B cell (primary cell): ENCODE measurements around the gene BSG. TPM values are rescaled to one million over a fixed set of nuclear protein-coding genes. Genes with fewer than 3 reads are reported as not detected.

Experiments
- ATAC-seq: fragments of 200-7000 bp; cut with Tn5 transposase; one replicate; pipeline ENCODE4 v1.10.0; 2021; ENCODE audit warnings: low read depth, mild to moderate bottlenecking, moderate number of reproducible peaks, moderate library complexity
- CTCF ChIA-PET: fragments of 350-600 bp; sonication (Branson Sonifier 250); formaldehyde crosslinking; loops from one replicate; lab custom pipeline; 2021; ENCODE audit warnings: antibody characterized with exemption, inconsistent platforms; lab: Charles Lee
- POLR2A ChIA-PET: fragments of 350-600 bp; sonication (Branson Sonifier 250); formaldehyde crosslinking; loops from one replicate; lab custom pipeline; 2021; ENCODE audit warnings: antibody characterized with exemption; lab: Charles Lee
- DNase-seq: peaks from one replicate; pipeline ENCODE4 v3.0.0; 2013
- H2AFZ ChIP-seq: 2 replicates; pipeline ENCODE4 v1.6.1; 2012; ENCODE audit warnings: mild to moderate bottlenecking, low read depth, low read length; ENCODE audit not compliant: insufficient read depth, poor library complexity, severe bottlenecking
- H3K27ac ChIP-seq, 2 donors: 1 replicate in 1 of 2; 2 replicates in 1 of 2; pipeline ENCODE4 v1.5.1; 2012 to 2013; ENCODE audit warnings: low read length in 2 of 2, mild to moderate bottlenecking in 2 of 2, moderate library complexity in 1 of 2
- H3K27me3 ChIP-seq, 4 experiments: fragments of 200-600 bp in 1 of 4; sonication (generic) in 1 of 4; replicated peaks in 1 of 4; 1 replicate in 2 of 4; 2 replicates in 2 of 4; pipeline versions ENCODE4 v1.6.1 to v1.7.0; 2013 to 2016; ENCODE audit warnings: low read length in 3 of 4, mild to moderate bottlenecking in 2 of 4, mixed read lengths in 1 of 4, moderate library complexity in 1 of 4; ENCODE audit not compliant: insufficient read depth in 4 of 4, control insufficient read depth in 3 of 4; ENCODE audit errors: control extremely low read depth in 1 of 4
- H3K36me3 ChIP-seq, 2 experiments: replicated peaks in 1 of 2; 1 replicate in 1 of 2; 2 replicates in 1 of 2; pipeline versions ENCODE4 v1.6.1 to v1.7.1; 2013; ENCODE audit warnings: low read length in 1 of 2; ENCODE audit not compliant: insufficient read depth in 2 of 2, control insufficient read depth in 1 of 2; ENCODE audit errors: control extremely low read depth in 1 of 2, extremely low read depth in 1 of 2
- H3K4me1 ChIP-seq, 2 donors: fragments of 200-600 bp in 1 of 2; sonication (generic) in 1 of 2; 1 replicate in 1 of 2; 2 replicates in 1 of 2; pipeline versions ENCODE4 v1.5.1 to v1.6.1; 2013 to 2017; ENCODE audit warnings: low read length in 2 of 2; ENCODE audit not compliant: control insufficient read depth in 2 of 2, insufficient read depth in 2 of 2
- H3K4me2 ChIP-seq: replicated peaks from 2 replicates; pipeline ENCODE3; 2012; ENCODE audit warnings: mild to moderate bottlenecking, low read depth, low read length; ENCODE audit not compliant: poor library complexity, severe bottlenecking
- H3K4me3 ChIP-seq, 5 experiments: fragments of 200-600 bp in 1 of 5; sonication (generic) in 1 of 5; 1 replicate in 3 of 5; 2 replicates in 2 of 5; pipeline versions ENCODE4 v1.5.1 to v1.7.0; 2011 to 2016; ENCODE audit warnings: low read length in 4 of 5, mild to moderate bottlenecking in 4 of 5, low read depth in 2 of 5, control low read depth in 1 of 5, moderate library complexity in 1 of 5; ENCODE audit not compliant: insufficient read depth in 1 of 5; ENCODE audit errors: control extremely low read depth in 1 of 5, extremely low read depth in 1 of 5
- H3K79me2 ChIP-seq: fragments of 200-600 bp; sonication (generic); one replicate; pipeline ENCODE4 v1.6.0; 2016; ENCODE audit warnings: low read length; ENCODE audit not compliant: control insufficient read depth, insufficient read depth
- H3K9ac ChIP-seq: fragments of 200-600 bp; sonication (generic); 2 replicates; pipeline ENCODE4 v1.6.1; 2017; ENCODE audit warnings: mild to moderate bottlenecking, low read length, moderate library complexity
- H3K9me3 ChIP-seq, 3 donors: one replicate each; pipeline versions ENCODE4 v1.6.1 to v1.7.1; 2013; ENCODE audit warnings: low read length in 2 of 3; ENCODE audit not compliant: control insufficient read depth in 2 of 3, insufficient read depth in 1 of 3; ENCODE audit errors: control extremely low read depth in 1 of 3
- H4K20me1 ChIP-seq: 2 replicates; pipeline ENCODE4 v1.6.0; 2012; ENCODE audit warnings: mild to moderate bottlenecking, low read length; ENCODE audit not compliant: insufficient read depth, control insufficient read depth, poor library complexity, severe bottlenecking
- H3K27ac Mint-ChIP-seq: one replicate; pipeline ENCODE4 v1.8.0; 2021; ENCODE audit warnings: mixed read lengths
- H3K27me3 Mint-ChIP-seq: one replicate; pipeline ENCODE4 v1.8.0; 2021; ENCODE audit warnings: mixed read lengths
- H3K4me1 Mint-ChIP-seq: one replicate; pipeline ENCODE4 v1.8.0; 2021; ENCODE audit warnings: mixed read lengths
- H3K4me3 Mint-ChIP-seq: one replicate; pipeline ENCODE4 v1.8.0; 2021; ENCODE audit warnings: mixed read lengths
- H3K9me3 Mint-ChIP-seq: one replicate; pipeline ENCODE4 v1.8.0; 2022; ENCODE audit warnings: mixed read lengths; ENCODE audit not compliant: insufficient read depth
- EZH2 ChIP-seq: IDR thresholded peaks from 2 replicates; pipeline ENCODE4 v1.6.1; 2012; ENCODE audit warnings: borderline replicate concordance, low read depth, mild to moderate bottlenecking, moderate library complexity, low read length; ENCODE audit not compliant: insufficient read depth, poor library complexity, severe bottlenecking
- WGBS: methylation state at CpG from one replicate; pipeline ENCODE4 v1.1.5; 2013; ENCODE audit warnings: missing lambda C conversion rate; ENCODE audit not compliant: insufficient coverage; 5-methylcytosine and 5-hydroxymethylcytosine counted together
- intact Hi-C: fragments of 100-400 bp; cut with micrococcal nuclease; formaldehyde crosslinking; loops from one replicate; pipeline ENCODE4 v1.10.0; 2022
- polyA plus RNA-seq: library from polyadenylated mRNA; depleted of rRNA; stranded (reverse); fragments of >200 nt; gene quantifications from 2 replicates; pipeline ENCODE4 v1.2.3, GENCODE V29; 2012
- total RNA-seq, 2 donors: library from RNA; stranded (reverse); fragments of 120-200 nt in 1 of 2; gene quantifications; 1 replicate in 1 of 2; 2 replicates in 1 of 2; pipeline versions ENCODE4 v1.2.3 to v1.2.4, GENCODE V29; 2013 to 2022
- TF ChIP-seq, protein P1 (sequence below): fragments of 200-600 bp; IDR thresholded peaks from one replicate; pipeline ENCODE4 v1.8.0; 2022; ENCODE audit warnings: antibody characterized with exemption, mild to moderate bottlenecking

The BSG gene
- total and polyA plus RNA-seq, 2 donors (not counting 1 experiment from before 2014, with no cell fraction given), result 82.1 to 131 TPM

DNA sequence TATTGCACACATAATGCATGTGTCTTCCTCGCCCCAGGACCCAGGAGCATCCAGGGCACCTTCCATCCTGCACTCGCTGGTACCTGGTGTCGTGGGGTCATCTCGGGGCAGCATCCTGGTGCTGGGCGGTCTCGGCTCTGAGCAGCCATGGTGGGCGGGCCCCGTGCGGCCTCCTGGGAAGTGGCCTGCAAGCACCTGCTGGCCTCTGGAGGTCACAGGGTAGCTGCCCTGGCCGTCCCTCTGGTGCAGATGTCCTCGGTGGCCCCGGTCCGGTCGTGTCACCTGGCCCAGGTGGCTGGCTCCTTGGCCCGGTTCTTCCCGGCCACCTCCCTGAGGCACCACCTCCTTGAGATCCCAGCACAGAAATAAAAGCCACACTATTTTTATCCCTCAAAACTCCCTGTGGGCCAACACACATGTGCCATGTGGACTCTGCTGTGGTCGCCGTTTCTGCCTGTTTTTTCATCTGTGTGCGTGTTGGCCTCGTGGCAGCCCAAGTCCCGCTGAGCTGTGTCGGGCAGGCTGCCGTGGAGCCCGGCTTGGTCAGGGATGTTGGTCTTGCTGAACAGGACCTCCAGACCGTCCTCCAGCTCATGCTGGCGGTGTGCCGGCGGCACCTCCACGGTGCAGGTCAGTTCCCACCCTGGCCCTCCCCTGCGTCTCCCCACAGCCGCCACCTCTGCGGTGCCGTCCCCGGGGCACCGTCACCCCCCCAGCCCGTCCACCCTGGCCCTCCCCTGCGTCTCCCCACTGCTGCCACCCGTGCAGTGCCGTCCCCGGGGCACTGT lies 33.6 kb upstream of the BSG start:
- POLR2A ChIA-PET, result no interaction called here
- H3K4me1 Mint-ChIP-seq, result peaks cover 2% of the 10 kb centered on the region
- ATAC-seq (no peak), DNase-seq (peak; percentile 14)
- H3K27me3 ChIP-seq, result no peaks in the 10 kb centered on the region
- H3K27ac Mint-ChIP-seq, result no peak overlapping the region
- H3K9me3 ChIP-seq, result no peaks in the 10 kb centered on the region
- H3K27ac ChIP-seq, result no peak overlapping the region
- intact Hi-C loops, result no loop called here
- H3K4me2 ChIP-seq, result no peak overlapping the region
- H3K9ac ChIP-seq, result no peak overlapping the region
- WGBS, result 94% methylated on average over 40 of the region's 40 CpGs
- H3K79me2 ChIP-seq, result peaks cover 26% of the 10 kb centered on the region
- no peak overlapping the region for H3K4me3 Mint-ChIP-seq
- peaks cover 47% of the 10 kb centered on the region for H4K20me1 ChIP-seq
- H3K27me3 Mint-ChIP-seq, result no peaks in the 10 kb centered on the region
- H2AFZ ChIP-seq, result no peak overlapping the region
- CTCF ChIA-PET, result no interaction called here
- H3K36me3 ChIP-seq, result peaks cover 0 to 25% of the 10 kb centered on the region in 2 experiments
- H3K9me3 Mint-ChIP-seq, result no peaks in the 10 kb centered on the region
- H3K4me1 ChIP-seq, result peaks cover 0 to under 1% of the 10 kb centered on the region in 2 donors
- no peak overlapping the region for H3K4me3 ChIP-seq
- TF ChIP-seq EZH2, result no peak
- TF ChIP-seq, protein P1, sequence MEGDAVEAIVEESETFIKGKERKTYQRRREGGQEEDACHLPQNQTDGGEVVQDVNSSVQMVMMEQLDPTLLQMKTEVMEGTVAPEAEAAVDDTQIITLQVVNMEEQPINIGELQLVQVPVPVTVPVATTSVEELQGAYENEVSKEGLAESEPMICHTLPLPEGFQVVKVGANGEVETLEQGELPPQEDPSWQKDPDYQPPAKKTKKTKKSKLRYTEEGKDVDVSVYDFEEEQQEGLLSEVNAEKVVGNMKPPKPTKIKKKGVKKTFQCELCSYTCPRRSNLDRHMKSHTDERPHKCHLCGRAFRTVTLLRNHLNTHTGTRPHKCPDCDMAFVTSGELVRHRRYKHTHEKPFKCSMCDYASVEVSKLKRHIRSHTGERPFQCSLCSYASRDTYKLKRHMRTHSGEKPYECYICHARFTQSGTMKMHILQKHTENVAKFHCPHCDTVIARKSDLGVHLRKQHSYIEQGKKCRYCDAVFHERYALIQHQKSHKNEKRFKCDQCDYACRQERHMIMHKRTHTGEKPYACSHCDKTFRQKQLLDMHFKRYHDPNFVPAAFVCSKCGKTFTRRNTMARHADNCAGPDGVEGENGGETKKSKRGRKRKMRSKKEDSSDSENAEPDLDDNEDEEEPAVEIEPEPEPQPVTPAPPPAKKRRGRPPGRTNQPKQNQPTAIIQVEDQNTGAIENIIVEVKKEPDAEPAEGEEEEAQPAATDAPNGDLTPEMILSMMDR, result no peak

DNA sequence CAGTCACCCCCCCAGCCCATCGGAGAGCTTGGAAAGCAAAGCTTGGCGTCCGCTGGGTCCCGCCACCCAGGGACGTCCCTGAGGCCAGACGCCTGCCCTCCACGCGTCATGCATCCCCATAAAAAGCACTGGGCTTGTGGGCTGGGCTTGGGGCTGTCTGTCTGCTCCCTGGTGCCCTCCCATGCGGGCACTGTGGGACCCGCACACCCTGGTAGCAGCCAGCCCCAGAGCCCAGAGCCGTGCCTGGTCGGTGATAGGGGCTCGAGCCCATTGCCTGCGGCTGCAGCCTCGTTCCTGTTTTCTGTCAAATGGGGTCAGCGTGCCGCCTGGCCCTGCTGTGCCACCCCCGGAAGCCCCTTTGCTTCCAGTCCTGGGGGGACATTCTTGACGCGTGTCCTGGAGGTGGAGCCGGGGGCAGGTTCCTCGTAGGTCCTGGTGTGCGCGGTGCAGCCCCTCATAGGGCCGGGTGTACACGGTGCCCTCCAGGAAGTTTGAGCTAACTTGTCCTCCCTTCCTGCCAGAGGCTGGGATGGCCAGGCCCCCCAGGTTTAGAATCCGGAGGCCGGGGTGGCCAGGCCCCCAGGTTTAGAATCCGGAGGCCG lies 32.9 kb upstream of the BSG start:
- CTCF ChIA-PET, result no interaction called here
- Histone ChIP-seq H3K9me3 (no peaks in the 10 kb centered on the region), H2AFZ (no peak overlapping the region), H3K36me3 (peaks cover 0 to 25% of the 10 kb centered on the region in 2 experiments), H3K27ac (no peak overlapping the region), H4K20me1 (peaks cover 41% of the 10 kb centered on the region), H3K4me1 (no peaks in the 10 kb centered on the region), H3K27me3 (no peaks in the 10 kb centered on the region), H3K4me3 (no peak overlapping the region), H3K4me2 (no peak overlapping the region), H3K79me2 (peaks cover 19% of the 10 kb centered on the region), H3K9ac (no peak overlapping the region)
- 93% methylated on average over 26 of the region's 30 CpGs for WGBS
- POLR2A ChIA-PET, result no interaction called here
- peaks cover 2% of the 10 kb centered on the region for H3K4me1 Mint-ChIP-seq
- TF ChIP-seq, protein P1, result no peak
- no peak for TF ChIP-seq EZH2
- no peaks in the 10 kb centered on the region for H3K9me3 Mint-ChIP-seq
- H3K4me3 Mint-ChIP-seq, result no peak overlapping the region
- ATAC-seq, result no peak
- no peak overlapping the region for H3K27ac Mint-ChIP-seq
- no peak for DNase-seq
- no peaks in the 10 kb centered on the region for H3K27me3 Mint-ChIP-seq
- intact Hi-C loops, result no loop called here
